Measurements from ENCODE around the gene ZBTB3. TPM values are rescaled to one million over a fixed set of nuclear protein-coding genes. Genes with fewer than 3 reads are reported as not detected.

Gene ZBTB3
- total and polyA plus RNA-seq, 2 of the 13 experiments (the other 11 are each of a cell fraction or from before 2014, with no cell fraction given), result 3.4 to 5.2 TPM

- TF ChIP-seq, protein P1, sequence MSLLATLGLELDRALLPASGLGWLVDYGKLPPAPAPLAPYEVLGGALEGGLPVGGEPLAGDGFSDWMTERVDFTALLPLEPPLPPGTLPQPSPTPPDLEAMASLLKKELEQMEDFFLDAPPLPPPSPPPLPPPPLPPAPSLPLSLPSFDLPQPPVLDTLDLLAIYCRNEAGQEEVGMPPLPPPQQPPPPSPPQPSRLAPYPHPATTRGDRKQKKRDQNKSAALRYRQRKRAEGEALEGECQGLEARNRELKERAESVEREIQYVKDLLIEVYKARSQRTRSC (CRISPR knock-in tag; IDR thresholded peaks at IDR 0.05; ENCODE audit: low read depth), result no peak
- TF ChIP-seq, protein P2, sequence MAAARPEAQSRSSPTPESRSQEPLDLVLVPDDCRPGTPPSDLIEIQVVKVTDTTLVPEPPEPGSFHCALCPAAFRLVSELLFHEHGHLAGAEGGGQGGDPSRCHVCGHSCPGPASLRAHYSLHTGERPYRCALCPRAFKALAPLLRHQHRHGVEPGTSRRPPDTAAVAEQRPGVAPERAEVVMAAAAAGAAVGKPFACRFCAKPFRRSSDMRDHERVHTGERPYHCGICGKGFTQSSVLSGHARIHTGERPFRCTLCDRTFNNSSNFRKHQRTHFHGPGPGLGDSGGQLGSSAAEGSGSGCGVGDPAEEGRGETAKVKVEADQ (CRISPR knock-in tag; IDR thresholded peaks at IDR 0.05; ENCODE audit: borderline replicate concordance), result peak; percentile 73; the same call in 1 of the 2 replicates
- TF ChIP-seq ZNF556 (CRISPR knock-in tag; IDR thresholded peaks at IDR 0.05; ENCODE audit: borderline replicate concordance) (peak; percentile 78; the same call in 1 of the 2 replicates), TRIM24 (CRISPR knock-in tag; IDR thresholded peaks at IDR 0.05) (no peak), ZNF20 (CRISPR knock-in tag; IDR thresholded peaks at IDR 0.05) (no peak), ZNF672 (CRISPR knock-in tag; IDR thresholded peaks at IDR 0.05) (no peak), ZBTB8A (CRISPR knock-in tag; IDR thresholded peaks at IDR 0.05; ENCODE audit: borderline replicate concordance, low read depth) (no peak), BATF2 (CRISPR knock-in tag; IDR thresholded peaks at IDR 0.05) (0 out of 2 replicates have a peak, but pooled peaks have one; percentile 73), ZSCAN20 (CRISPR knock-in tag; IDR thresholded peaks at IDR 0.05; ENCODE audit: borderline replicate concordance) (no peak; the same call in 1 of the 2 replicates), ZBED4 (CRISPR knock-in tag; IDR thresholded peaks at IDR 0.05; ENCODE audit: borderline replicate concordance) (no peak), SATB2 (CRISPR knock-in tag; IDR thresholded peaks at IDR 0.05) (peak; percentile 71; the same call in 1 of the 2 replicates), NR2F2 (IDR thresholded peaks at IDR 0.05; ENCODE audit: borderline replicate concordance, low read depth) (no peak; the same call in 1 of the 2 replicates), CREB1 (IDR thresholded peaks at IDR 0.05) (no peak), CREB1 (CRISPR knock-in tag; IDR thresholded peaks at IDR 0.05) (no peak; the same call in 1 of the 2 replicates), GTF3A (CRISPR knock-in tag; conservative IDR thresholded peaks at IDR 0.05) (peak; percentile 67; the same call in 1 of the 2 replicates), HOXA5 (CRISPR knock-in tag; IDR thresholded peaks at IDR 0.05) (peak; percentile 87), KLF12 (CRISPR knock-in tag; IDR thresholded peaks at IDR 0.05; ENCODE audit: borderline replicate concordance) (peak; percentile 91; the same call in 1 of the 2 replicates), KAT8 (CRISPR knock-in tag; IDR thresholded peaks at IDR 0.05) (peak; percentile 89)
- TF ChIP-seq, protein P3, sequence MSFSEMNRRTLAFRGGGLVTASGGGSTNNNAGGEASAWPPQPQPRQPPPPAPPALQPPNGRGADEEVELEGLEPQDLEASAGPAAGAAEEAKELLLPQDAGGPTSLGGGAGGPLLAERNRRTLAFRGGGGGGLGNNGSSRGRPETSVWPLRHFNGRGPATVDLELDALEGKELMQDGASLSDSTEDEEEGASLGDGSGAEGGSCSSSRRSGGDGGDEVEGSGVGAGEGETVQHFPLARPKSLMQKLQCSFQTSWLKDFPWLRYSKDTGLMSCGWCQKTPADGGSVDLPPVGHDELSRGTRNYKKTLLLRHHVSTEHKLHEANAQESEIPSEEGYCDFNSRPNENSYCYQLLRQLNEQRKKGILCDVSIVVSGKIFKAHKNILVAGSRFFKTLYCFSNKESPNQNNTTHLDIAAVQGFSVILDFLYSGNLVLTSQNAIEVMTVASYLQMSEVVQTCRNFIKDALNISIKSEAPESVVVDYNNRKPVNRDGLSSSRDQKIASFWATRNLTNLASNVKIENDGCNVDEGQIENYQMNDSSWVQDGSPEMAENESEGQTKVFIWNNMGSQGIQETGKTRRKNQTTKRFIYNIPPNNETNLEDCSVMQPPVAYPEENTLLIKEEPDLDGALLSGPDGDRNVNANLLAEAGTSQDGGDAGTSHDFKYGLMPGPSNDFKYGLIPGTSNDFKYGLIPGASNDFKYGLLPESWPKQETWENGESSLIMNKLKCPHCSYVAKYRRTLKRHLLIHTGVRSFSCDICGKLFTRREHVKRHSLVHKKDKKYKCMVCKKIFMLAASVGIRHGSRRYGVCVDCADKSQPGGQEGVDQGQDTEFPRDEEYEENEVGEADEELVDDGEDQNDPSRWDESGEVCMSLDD (CRISPR knock-in tag; IDR thresholded peaks at IDR 0.05; ENCODE audit: borderline replicate concordance), result peak; percentile 77; the same call in 1 of the 2 replicates
- TF ChIP-seq, protein P4, sequence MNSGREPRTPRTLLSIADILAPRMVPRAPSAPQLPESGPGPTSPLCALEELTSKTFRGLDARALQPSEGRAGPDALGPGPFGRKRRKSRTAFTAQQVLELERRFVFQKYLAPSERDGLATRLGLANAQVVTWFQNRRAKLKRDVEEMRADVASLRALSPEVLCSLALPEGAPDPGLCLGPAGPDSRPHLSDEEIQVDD (CRISPR knock-in tag; IDR thresholded peaks at IDR 0.05; ENCODE audit: borderline replicate concordance), result peak; percentile 76; the same call in 1 of the 2 replicates
Observed at GRCh38 chr11:62727165-62727871, 26.6 kb downstream of the ZBTB3 start, which contains the start of gene HNRNPUL2 (continued).
